DND-41 (cell line): ENCODE results near the gene CPXM1.

Source experiments
- ATAC-seq: fragments of 200-7000 bp; cut with Tn5 transposase; 3 replicates; pipeline ENCODE4 v1.9.1; 2021; ENCODE audit warnings: low read depth; ENCODE audit not compliant: insufficient read depth
- DNase-seq: peaks from one replicate; pipeline ENCODE4 v3.0.0-alpha.2; 2020
- H2AFZ ChIP-seq: 2 replicates; pipeline ENCODE4 v1.6.0; 2012; ENCODE audit warnings: low read depth, low read length
- H3K27ac ChIP-seq: 2 replicates; pipeline ENCODE4 v1.5.1; 2012; ENCODE audit warnings: low read length, inconsistent platforms
- H3K27me3 ChIP-seq: fragments of 200-600 bp; sonication (generic); 2 replicates; pipeline ENCODE4 v1.6.0; 2012; ENCODE audit warnings: low read length, mild to moderate bottlenecking, inconsistent platforms; ENCODE audit not compliant: insufficient read depth, poor library complexity
- H3K36me3 ChIP-seq: 2 replicates; pipeline ENCODE4 v1.5.1; 2012; ENCODE audit warnings: low read length, inconsistent platforms; ENCODE audit not compliant: insufficient read depth
- H3K4me1 ChIP-seq: 2 replicates; pipeline ENCODE4 v1.5.1; 2012; ENCODE audit warnings: mild to moderate bottlenecking, low read length; ENCODE audit not compliant: insufficient read depth
- H3K4me2 ChIP-seq: 2 replicates; pipeline ENCODE4 v1.6.0; 2012; ENCODE audit warnings: mild to moderate bottlenecking, moderate library complexity, low read length, inconsistent platforms; ENCODE audit not compliant: insufficient read depth
- H3K4me3 ChIP-seq, 2 experiments: fragments of 200-600 bp in 1 of 2; shearing (Covaris generic) in 1 of 2; 2 replicates each; pipeline ENCODE4 v1.5.1; 2012 to 2016; ENCODE audit warnings: inconsistent platforms in 2 of 2, low read length in 2 of 2, mild to moderate bottlenecking in 2 of 2, low read depth in 1 of 2, moderate library complexity in 1 of 2
- H3K79me2 ChIP-seq: 2 replicates; pipeline ENCODE4 v1.6.0; 2012; ENCODE audit warnings: low read length, inconsistent platforms; ENCODE audit not compliant: insufficient read depth
- H3K9ac ChIP-seq: 2 replicates; pipeline ENCODE4 v1.6.0; 2012; ENCODE audit warnings: low read depth, mild to moderate bottlenecking, inconsistent platforms, low read length, moderate library complexity
- H3K9me3 ChIP-seq: 2 replicates; pipeline ENCODE4 v1.5.1; 2012; ENCODE audit warnings: low read length, moderate library complexity, mild to moderate bottlenecking, inconsistent platforms; ENCODE audit not compliant: insufficient read depth, severe bottlenecking
- H4K20me1 ChIP-seq: 2 replicates; pipeline ENCODE4 v1.6.0; 2012; ENCODE audit warnings: low read length; ENCODE audit not compliant: insufficient read depth
- EZH2 ChIP-seq: IDR thresholded peaks from 3 replicates; pipeline ENCODE4 v1.6.1; 2012; ENCODE audit warnings: borderline replicate concordance, low read depth, mild to moderate bottlenecking, moderate library complexity, low read length, inconsistent platforms; ENCODE audit not compliant: severe bottlenecking
- TF ChIP-seq, protein P1 (sequence below): IDR thresholded peaks from 2 replicates; pipeline ENCODE4 v1.5.1; 2012; ENCODE audit warnings: borderline replicate concordance, low read length, moderate library complexity, mild to moderate bottlenecking; ENCODE audit not compliant: poor library complexity, severe bottlenecking; ENCODE audit errors: extremely low read depth

The CPXM1 gene

DNA sequence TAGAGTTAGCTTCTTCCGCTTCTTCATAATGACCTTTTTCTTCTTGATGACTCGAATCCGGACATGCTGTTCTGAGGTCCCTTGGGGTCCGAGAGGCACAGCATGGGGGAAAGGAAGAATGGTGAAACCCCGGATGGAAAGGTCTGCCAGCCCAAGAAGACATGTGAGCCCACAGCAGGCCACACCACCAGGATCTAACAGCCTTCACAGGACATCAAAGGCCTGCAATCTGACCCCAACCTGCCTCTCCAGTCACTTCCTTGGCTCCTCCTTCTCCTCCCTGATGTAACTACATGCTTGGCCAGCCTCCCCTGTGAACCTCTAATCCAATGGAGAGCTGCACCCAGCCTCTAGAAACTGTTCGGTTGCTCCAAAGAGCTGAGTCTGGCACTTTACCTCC is 1.6 kb downstream of the CPXM1 start:
- H3K9ac ChIP-seq, result no peak overlapping the region
- H3K4me2 ChIP-seq, result no peak overlapping the region

DNA sequence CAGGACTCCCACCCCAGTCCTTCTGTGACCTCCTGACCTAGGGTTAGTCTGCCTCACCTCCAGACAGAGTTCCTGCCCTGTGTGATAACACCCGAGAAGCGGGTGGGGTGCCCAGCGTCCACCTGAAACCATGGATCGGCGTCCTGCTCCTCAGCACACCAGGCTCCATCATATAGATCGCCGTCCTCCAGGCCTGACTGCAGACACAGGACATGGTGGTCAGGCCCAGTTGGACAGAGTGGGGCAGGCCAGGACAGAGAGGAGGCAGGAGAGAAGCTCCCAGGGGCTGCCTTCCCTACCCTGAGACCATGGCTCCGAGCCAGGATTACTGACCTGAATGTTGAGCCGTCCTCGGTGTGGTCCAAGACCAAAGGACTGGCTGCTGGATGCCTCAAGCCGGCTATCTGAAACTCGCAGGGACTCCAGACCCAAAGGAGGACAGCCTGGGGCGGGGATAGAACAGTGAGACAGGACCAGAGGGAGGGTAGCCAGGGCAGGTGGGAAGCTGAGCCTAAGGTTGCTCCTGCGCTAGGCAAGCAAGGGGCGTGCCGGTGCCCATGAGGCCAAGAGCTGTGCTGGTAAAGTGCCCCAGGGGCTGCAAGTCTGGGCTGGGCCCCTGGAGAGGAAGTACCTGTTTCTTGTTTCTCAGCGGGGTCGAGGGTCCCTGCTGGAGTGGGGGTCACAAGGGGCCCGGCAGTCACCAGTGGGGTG is 2.2 kb downstream of the CPXM1 start:
- ATAC-seq (no peak), DNase-seq (no peak)
- Histone ChIP-seq H3K4me3 (no peak overlapping the region), H4K20me1 (peaks cover 23% of the 10 kb centered on the region), H3K4me2 (no peak overlapping the region), H2AFZ (no peak overlapping the region), H3K9ac (no peak overlapping the region), H3K79me2 (no peaks in the 10 kb centered on the region), H3K4me1 (no peaks in the 10 kb centered on the region), H3K9me3 (no peaks in the 10 kb centered on the region), H3K36me3 (no peaks in the 10 kb centered on the region), H3K27me3 (peaks cover 35% of the 10 kb centered on the region), H3K27ac (no peak overlapping the region)
- no peak for TF ChIP-seq EZH2
- TF ChIP-seq, protein P1, sequence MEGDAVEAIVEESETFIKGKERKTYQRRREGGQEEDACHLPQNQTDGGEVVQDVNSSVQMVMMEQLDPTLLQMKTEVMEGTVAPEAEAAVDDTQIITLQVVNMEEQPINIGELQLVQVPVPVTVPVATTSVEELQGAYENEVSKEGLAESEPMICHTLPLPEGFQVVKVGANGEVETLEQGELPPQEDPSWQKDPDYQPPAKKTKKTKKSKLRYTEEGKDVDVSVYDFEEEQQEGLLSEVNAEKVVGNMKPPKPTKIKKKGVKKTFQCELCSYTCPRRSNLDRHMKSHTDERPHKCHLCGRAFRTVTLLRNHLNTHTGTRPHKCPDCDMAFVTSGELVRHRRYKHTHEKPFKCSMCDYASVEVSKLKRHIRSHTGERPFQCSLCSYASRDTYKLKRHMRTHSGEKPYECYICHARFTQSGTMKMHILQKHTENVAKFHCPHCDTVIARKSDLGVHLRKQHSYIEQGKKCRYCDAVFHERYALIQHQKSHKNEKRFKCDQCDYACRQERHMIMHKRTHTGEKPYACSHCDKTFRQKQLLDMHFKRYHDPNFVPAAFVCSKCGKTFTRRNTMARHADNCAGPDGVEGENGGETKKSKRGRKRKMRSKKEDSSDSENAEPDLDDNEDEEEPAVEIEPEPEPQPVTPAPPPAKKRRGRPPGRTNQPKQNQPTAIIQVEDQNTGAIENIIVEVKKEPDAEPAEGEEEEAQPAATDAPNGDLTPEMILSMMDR, result no peak

More for the DNA sequence above, 1.6 kb downstream of the CPXM1 start:
- DNase-seq (no peak), ATAC-seq (no peak)
- Histone ChIP-seq H3K27ac (no peak overlapping the region), H4K20me1 (peaks cover 23% of the 10 kb centered on the region), H2AFZ (no peak overlapping the region), H3K27me3 (peaks cover 31% of the 10 kb centered on the region), H3K4me3 (no peak overlapping the region), H3K4me1 (no peaks in the 10 kb centered on the region), H3K9me3 (no peaks in the 10 kb centered on the region), H3K36me3 (no peaks in the 10 kb centered on the region), H3K79me2 (no peaks in the 10 kb centered on the region)
- TF ChIP-seq, protein P1, result no peak
- TF ChIP-seq EZH2, result no peak

DNA sequence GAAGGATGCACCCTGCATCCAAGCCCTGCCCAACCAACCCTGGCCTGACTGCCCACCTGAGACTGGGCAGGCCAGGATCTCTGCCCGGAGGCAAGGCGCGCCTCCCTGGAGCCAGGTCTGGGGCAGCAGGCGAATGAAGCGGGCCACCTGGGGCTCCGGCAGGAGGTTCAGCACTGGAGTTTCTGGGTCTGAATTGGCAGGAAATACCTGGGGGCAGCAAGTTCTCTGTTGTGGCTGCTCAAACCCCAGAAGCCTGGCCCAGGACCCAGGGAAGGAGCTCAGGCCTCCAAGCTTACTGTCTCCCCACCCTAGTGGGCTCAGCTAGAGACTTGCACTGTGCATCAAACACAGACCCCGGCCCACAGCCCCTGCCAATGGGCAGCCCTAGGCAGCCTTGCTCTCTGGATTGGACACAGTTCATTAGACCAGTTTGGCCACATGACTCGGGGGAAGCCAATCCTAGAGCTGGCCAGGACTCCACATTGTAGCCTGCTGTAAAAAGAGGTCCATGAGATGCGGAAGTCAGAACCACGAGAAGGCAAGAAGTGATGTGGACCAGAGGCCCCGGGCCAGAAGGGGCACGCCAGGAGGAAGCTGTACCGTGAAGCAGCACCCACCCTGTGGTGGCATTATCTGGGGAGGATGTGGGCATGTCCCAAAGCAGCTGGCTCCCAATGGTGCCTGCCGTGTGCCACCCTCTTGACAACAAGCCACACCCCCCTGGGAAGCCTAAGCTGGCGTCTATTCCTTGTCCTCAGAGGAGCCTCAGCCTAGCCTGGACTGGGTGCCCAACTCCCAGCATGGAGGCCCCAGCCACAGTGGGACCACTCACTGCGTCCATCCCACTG is 3.1 kb downstream of the CPXM1 start:
- Histone ChIP-seq H3K4me3 (no peak overlapping the region), H3K4me2 (no peak overlapping the region), H2AFZ (no peak overlapping the region), H3K36me3 (no peaks in the 10 kb centered on the region), H3K9ac (no peak overlapping the region), H3K4me1 (no peaks in the 10 kb centered on the region), H3K27me3 (peaks cover 38% of the 10 kb centered on the region), H3K27ac (no peak overlapping the region), H3K79me2 (no peaks in the 10 kb centered on the region), H4K20me1 (peaks cover 23% of the 10 kb centered on the region), H3K9me3 (no peaks in the 10 kb centered on the region)
- TF ChIP-seq EZH2, result no peak
- TF ChIP-seq, protein P1, result no peak
- ATAC-seq, result peak; percentile 58; the same call in 2 of the 3 replicates
- DNase-seq, result peak; percentile 25
